GM12873 (cell line): ENCODE data around the gene ITGB8.

Source experiments
- CTCF ChIP-seq: IDR thresholded peaks from 2 replicates; pipeline ENCODE4 v1.5.1; 2012; ENCODE audit warnings: low read depth, mild to moderate bottlenecking, moderate library complexity, low read length, control low read depth; ENCODE audit not compliant: insufficient read depth; ENCODE audit errors: missing control alignments

Gene ITGB8

GRCh38 chr7:20440472-20441105, 109.9 kb downstream of the ITGB8 start:
- TF ChIP-seq CTCF: peak; percentile 59

- TF ChIP-seq CTCF: no peak
Measured at GRCh38 chr7:20441346-20441745, 110.6 kb downstream of the ITGB8 start.

DNA sequence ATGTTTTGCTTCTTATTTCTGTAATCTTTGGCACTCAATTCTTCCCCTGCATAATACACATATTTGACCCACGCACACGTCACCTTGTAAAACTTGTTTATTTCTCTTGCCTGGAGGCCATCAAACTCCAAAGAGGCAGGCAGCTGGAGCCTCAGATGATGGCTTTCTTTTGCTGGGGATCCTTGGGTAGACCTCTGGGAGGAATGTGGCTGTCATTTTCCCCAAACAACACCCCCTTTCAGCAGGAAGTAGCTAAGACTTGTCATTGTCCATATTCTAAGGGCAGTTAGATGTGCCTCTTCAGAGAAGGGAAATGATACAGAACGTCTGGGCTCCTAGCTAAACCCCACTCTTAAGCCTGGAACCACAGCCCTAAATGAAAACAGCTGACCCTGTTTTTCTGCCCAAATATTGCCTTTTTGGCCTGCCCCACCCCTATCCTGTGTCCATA, 111.3 kb downstream of the ITGB8 start:
- TF ChIP-seq CTCF: no peak

GRCh38 chr7:20442951-20443350, 112.3 kb downstream of the ITGB8 start:
- TF ChIP-seq CTCF: no peak

DNA sequence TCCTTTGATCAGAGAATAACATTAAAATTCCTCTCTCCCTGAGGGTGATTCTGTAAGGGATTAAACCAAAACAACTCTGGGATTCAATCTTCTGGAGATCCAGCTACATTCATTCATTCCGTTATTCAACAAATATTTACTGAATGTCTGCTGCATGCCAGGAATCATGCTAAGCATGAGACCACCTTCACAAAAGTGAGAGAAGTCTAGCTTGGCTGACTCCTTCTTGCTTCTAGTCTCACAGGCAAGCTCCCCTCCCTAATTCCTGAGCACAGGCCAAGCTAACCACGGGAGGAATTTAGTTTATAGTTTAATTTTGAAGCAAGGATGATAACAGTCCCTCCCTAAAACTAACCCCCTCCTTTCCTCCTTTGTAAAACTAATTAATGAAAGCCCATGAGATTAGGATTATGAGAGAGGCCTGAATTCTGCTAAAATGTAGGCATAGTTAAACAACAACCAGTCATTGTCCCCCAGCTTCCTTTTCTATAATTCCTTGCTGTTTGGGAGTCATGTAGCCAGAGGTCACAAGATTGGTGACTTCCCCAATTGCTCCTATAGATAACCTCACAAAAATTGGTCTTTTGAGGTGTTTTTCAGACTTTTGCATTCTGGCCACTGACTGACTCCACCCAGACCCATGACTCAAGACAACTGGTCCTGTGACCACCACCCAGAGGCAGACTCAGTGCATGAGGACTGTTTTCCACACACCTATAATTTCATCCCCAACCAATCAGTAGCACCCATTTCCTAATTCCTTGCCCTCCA, 113.5 kb downstream of the ITGB8 start:
- TF ChIP-seq CTCF: no peak

- no peak for TF ChIP-seq CTCF
Measured at GRCh38 chr7:20447021-20447650, 116.4 kb downstream of the ITGB8 start.

DNA sequence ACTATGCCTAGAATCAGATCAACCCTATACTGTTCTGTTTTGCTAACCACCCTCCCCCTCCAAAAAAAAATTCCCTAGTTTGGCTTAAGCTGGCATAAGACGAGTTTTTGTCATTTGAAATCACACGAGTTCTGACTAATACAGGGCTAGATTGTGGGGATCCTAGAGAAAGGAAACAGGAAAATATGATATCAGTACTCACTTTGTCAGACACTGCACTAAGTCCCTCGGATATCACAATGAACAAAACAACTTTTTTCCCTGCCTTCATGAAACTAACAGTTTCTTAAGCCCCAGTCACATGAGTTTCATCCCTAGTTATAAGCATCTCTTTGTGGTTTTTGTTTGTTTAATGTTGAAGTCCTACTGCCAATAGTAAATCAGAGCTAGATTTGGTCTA, 118.5 kb downstream of the ITGB8 start:
- TF ChIP-seq CTCF: no peak
